SK-N-MC (cell line): ENCODE results near the gene NACC2.
"Not testable (repeated sequence)": the region's sequence is repeated elsewhere in the genome, so short reads cannot be mapped to it uniquely, and the experiment has no call there.

Experiments
- DNase-seq: peaks from one replicate; pipeline ENCODE4 v3.0.0-alpha.2; 2011; ENCODE audit warnings: low read depth, low spot score
- H3K27ac ChIP-seq: fragments of 200-600 bp; sonication (generic); 2 replicates; pipeline ENCODE4 v1.5.1; 2016; ENCODE audit warnings: mixed run types
- H3K36me3 ChIP-seq: fragments of 200-600 bp; sonication (generic); 2 replicates; pipeline ENCODE4 v1.6.1; 2017; ENCODE audit warnings: antibody characterized with exemption, low read length, mixed read lengths; ENCODE audit not compliant: insufficient read depth
- H3K4me3 ChIP-seq: fragments of 200-600 bp; sonication (generic); 2 replicates; pipeline ENCODE4 v1.5.1; 2016
- H3K9ac ChIP-seq: fragments of 200-600 bp; sonication (generic); 2 replicates; pipeline ENCODE4 v1.8.0; 2017; ENCODE audit warnings: mixed run types, mixed read lengths; ENCODE audit not compliant: insufficient read length
- H3K9me3 ChIP-seq: fragments of 200-600 bp; sonication (generic); 2 replicates; pipeline ENCODE4 v1.6.1; 2017; ENCODE audit warnings: low read depth, mild to moderate bottlenecking, antibody characterized with exemption, low read length, moderate library complexity, mixed read lengths
- EZH2 ChIP-seq: fragments of 200-600 bp; sonication (generic); IDR thresholded peaks from one replicate; pipeline ENCODE4 v1.6.1; 2017; ENCODE audit warnings: antibody characterized with exemption
- FOXP2 ChIP-seq: optimal IDR thresholded peaks from 2 replicates; pipeline ENCODE3; 2011; ENCODE audit warnings: mild to moderate bottlenecking, moderate library complexity; ENCODE audit not compliant: insufficient read depth; ENCODE audit errors: extremely low read length, control extremely low read depth
- POLR2AphosphoS5 ChIP-seq: IDR thresholded peaks from 2 replicates; pipeline ENCODE4 v1.6.1; 2012; ENCODE audit warnings: mild to moderate bottlenecking, low read depth, low read length, borderline replicate concordance

The NACC2 gene

GRCh38 chr9:136047076-136047774 lies 47.9 kb downstream of the NACC2 start:
- Histone ChIP-seq H3K4me3 (no peak overlapping the region), H3K36me3 (peaks cover 76% of the 10 kb centered on the region), H3K27ac (peak overlapping the region; percentile 50), H3K9me3 (no peaks in the 10 kb centered on the region), H3K9ac (no peak overlapping the region)
- no peak for TF ChIP-seq FOXP2
- TF ChIP-seq EZH2, result no peak
- no peak for TF ChIP-seq POLR2AphosphoS5
- DNase-seq, result no peak

DNA sequence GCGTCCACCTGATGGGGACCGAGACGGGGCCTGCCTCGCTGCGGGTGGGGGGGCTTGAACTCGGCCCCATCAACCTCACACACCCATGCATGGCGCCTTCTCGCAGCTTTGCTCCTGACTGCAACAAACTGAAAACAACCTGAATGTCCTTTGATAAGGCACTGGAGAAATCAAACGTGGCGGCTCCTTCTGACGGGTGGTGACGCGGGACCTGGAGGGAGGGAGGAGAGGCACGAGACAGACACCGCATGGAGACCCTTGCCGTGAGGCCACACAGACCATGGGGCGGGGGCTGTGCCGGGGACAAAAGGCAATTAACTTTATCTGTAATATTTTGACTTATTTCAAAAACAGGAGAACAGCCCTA lies 48.6 kb downstream of the NACC2 start:
- no peak for DNase-seq
- Histone ChIP-seq H3K27ac (peak overlapping the region; percentile 50), H3K9me3 (no peaks in the 10 kb centered on the region), H3K36me3 (peaks cover 83% of the 10 kb centered on the region), H3K9ac (no peak overlapping the region), H3K4me3 (no peak overlapping the region)
- TF ChIP-seq EZH2, result no peak
- TF ChIP-seq POLR2AphosphoS5, result no peak
- no peak for TF ChIP-seq FOXP2

DNA sequence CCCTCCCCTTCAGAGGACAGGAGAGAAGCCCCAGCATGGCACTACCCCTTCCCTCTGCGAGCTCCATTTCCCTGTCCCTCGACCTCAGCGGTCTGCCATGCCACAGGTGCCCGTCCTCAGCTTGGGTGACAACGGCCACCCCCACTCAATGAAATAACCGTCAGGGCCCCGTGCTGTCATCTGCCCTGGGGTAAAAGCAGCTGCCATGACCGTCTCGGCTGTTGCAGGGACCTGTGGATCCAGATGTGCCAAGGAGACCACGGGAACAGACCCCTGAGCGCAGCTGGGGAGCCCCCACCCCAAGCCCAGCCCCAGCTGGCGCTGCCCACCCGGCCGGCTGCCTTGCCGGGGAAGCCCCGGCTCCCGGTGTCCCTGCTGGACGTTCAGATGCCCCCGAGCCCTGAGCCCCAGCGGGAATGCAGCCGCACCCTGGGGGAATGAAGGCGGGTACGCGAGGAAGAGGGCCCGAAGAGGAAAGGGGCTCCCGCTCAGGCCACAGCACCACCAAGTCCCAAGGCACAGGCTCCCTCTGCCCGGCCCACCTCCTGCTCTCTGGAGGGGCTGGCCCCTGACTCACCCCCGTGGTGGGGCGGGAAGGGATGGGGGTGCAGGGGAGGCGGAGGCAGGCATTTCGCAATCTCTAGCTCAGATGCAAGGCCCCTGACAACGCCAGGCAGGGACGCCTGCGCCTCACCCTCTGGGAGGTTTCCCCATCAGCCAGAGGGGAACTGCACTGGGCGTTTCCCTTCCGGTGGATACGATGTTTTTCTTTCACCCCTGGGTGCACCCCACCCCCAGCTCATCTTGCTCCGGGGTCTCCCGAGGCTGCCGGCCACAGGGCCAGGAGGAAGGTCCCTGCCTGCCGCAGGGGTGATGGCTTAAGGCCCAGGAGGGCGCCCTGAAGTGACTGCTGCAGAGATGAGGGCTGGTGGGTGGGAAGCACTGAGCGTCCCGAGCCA lies 49.2 kb downstream of the NACC2 start:
- H3K4me3 ChIP-seq, result no peak overlapping the region
- H3K36me3 ChIP-seq, result peaks cover 89% of the 10 kb centered on the region
- TF ChIP-seq POLR2AphosphoS5, result no peak
- no peak for TF ChIP-seq FOXP2
- TF ChIP-seq EZH2, result no peak
- no peaks in the 10 kb centered on the region for H3K9me3 ChIP-seq
- H3K9ac ChIP-seq, result no peak overlapping the region
- no peak for DNase-seq
- H3K27ac ChIP-seq, result no peak overlapping the region

- no peak for DNase-seq
- no peak for TF ChIP-seq EZH2
- TF ChIP-seq FOXP2, result no peak
- TF ChIP-seq POLR2AphosphoS5, result no peak
- no peaks in the 10 kb centered on the region for H3K9me3 ChIP-seq
- no peak overlapping the region for H3K4me3 ChIP-seq
- no peak overlapping the region for H3K9ac ChIP-seq
- H3K36me3 ChIP-seq, result peaks cover 97% of the 10 kb centered on the region
- H3K27ac ChIP-seq, result no peak overlapping the region; the same call in 1 of the 2 replicates
Observed at GRCh38 chr9:136044971-136045594, 50.0 kb downstream of the NACC2 start.

- H3K27ac ChIP-seq, result no peak overlapping the region
- peaks cover 98% of the 10 kb centered on the region for H3K36me3 ChIP-seq
- no peaks in the 10 kb centered on the region; the same call in 1 of the 2 replicates for H3K9me3 ChIP-seq
- TF ChIP-seq EZH2 (no peak), POLR2AphosphoS5 (no peak), FOXP2 (no peak)
- DNase-seq, result no peak
- no peak overlapping the region for H3K4me3 ChIP-seq
- H3K9ac ChIP-seq, result no peak overlapping the region
Observed at GRCh38 chr9:136044207-136044970, 50.7 kb downstream of the NACC2 start.

DNA sequence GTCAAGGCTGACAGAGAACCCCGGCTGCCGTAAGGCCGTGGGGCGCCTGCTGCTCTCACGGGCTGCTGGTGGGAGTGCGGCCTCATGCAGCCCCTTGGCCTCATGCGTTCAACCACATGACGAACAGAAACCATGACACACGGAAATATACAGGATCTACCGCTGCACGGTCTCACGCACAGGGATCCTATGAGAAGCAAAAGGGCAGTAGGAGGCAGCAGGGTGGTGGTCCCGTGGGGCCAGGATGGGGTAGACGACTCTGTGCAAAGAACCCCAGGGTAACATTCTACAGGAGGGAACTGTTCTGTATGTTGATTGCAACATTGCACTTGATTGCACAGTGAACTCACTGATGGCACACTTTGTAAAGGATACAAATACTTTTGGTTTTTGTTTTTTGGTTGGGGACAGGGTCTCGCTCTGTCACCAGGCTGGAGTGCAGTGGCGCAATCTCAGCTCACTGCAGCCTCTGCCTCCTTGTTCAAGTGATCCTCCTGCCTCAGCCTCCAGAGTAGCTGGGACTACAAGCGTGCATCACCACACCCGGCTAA lies 51.6 kb downstream of the NACC2 start:
- Histone ChIP-seq H3K36me3 (peaks cover 98% of the 10 kb centered on the region), H3K9ac (no peak overlapping the region), H3K4me3 (no peak overlapping the region), H3K27ac (peak overlapping the region; percentile 39), H3K9me3 (no peaks in the 10 kb centered on the region; the same call in 1 of the 2 replicates)
- no peak for TF ChIP-seq FOXP2
- no peak for TF ChIP-seq POLR2AphosphoS5
- TF ChIP-seq EZH2, result no peak
- no peak for DNase-seq

- TF ChIP-seq EZH2 (no peak), FOXP2 (no peak), POLR2AphosphoS5 (no peak)
- Histone ChIP-seq H3K27ac (peak overlapping the region; percentile 39), H3K36me3 (peaks cover 96% of the 10 kb centered on the region), H3K4me3 (no peak overlapping the region), H3K9ac (no peak overlapping the region), H3K9me3 (peaks cover 6% of the 10 kb centered on the region)
- no peak for DNase-seq
Observed at GRCh38 chr9:136042541-136042940, 52.5 kb downstream of the NACC2 start.

DNA sequence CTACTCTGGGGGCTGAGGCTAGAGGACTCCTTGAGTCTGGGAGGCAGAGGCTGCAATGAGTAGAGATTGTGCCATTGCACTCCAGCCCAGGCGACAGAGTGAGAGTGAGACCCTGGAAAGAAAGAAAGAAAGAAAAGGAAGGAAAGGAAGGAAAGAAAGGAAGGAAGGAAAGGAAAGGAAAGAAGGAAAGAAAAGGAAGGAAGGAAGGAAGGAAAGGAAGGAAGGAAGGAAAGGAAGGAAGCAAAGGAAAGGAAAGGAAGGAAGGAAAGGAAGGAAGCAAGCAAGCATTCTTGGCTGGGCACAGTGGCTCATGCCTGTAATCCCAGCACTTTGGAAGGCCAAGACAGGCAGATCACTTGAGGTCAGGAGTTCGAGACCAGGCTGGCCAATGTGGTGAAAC lies 54.2 kb downstream of the NACC2 start:
- H3K36me3 ChIP-seq, result peaks cover 95% of the 10 kb centered on the region
- H3K4me3 ChIP-seq, H3K27ac ChIP-seq, DNase-seq, H3K9ac ChIP-seq, H3K9me3 ChIP-seq: not testable (repeated sequence)
